Panc1 (cell line): Measurements from ENCODE around the gene GNG4.

ENCODE experiments used
- POLR2AphosphoS5 ChIP-seq: IDR thresholded peaks from 2 replicates; pipeline ENCODE4 v1.6.1; 2012; ENCODE audit warnings: mild to moderate bottlenecking, low read depth, low read length, moderate library complexity
- TF ChIP-seq, protein P1 (sequence below): fragments of 450-650 bp; IDR thresholded peaks from 2 replicates; pipeline ENCODE4 v1.5.1; 2017; ENCODE audit warnings: mild to moderate bottlenecking

DNA sequence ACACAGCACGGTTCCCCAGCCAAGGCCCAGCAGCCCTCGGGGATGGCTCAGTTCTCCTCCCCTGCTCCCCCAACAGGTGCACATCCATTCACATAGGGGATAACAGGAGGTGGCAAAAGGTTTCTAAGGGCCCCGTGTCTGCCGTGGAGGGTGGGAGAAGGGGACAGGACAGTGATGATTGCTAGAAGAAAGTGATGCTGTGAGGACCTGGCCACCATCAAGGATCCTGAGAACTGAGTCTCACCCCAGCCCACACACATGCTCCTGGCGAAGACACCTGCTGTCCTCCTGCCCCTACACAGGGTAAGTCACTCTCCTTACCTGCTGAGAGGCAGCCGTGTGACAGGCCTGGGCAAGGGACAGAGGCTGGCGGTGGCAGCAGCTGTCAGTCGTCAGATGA, 54.5 kb downstream of the GNG4 start:
- TF ChIP-seq, protein P1, sequence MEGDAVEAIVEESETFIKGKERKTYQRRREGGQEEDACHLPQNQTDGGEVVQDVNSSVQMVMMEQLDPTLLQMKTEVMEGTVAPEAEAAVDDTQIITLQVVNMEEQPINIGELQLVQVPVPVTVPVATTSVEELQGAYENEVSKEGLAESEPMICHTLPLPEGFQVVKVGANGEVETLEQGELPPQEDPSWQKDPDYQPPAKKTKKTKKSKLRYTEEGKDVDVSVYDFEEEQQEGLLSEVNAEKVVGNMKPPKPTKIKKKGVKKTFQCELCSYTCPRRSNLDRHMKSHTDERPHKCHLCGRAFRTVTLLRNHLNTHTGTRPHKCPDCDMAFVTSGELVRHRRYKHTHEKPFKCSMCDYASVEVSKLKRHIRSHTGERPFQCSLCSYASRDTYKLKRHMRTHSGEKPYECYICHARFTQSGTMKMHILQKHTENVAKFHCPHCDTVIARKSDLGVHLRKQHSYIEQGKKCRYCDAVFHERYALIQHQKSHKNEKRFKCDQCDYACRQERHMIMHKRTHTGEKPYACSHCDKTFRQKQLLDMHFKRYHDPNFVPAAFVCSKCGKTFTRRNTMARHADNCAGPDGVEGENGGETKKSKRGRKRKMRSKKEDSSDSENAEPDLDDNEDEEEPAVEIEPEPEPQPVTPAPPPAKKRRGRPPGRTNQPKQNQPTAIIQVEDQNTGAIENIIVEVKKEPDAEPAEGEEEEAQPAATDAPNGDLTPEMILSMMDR: no peak
- no peak for TF ChIP-seq POLR2AphosphoS5
